K562 (cell line): ENCODE results near the gene CDH6. TPM values are rescaled to one million over a fixed set of nuclear protein-coding genes. Genes with fewer than 3 reads are reported as not detected.

Experiments used
- ATAC-seq: fragments of 200-7000 bp; cut with Tn5 transposase; 3 replicates; pipeline ENCODE4 v1.9.1; 2020; ENCODE audit warnings: moderate library complexity
- BruUV-seq: library from RNA; stranded (reverse); fragments of 400-500 nt; replicated peaks from 2 replicates; lab custom pipeline; 2021; lab: Mats Ljungman, UMichigan
- CTCF ChIA-PET: fragments of 300-600 bp; formaldehyde crosslinking; extraction: SDS; loops from one replicate; lab custom pipeline; 2021; ENCODE audit warnings: low intra/inter-chr PET ratio; lab: Yijun Ruan, JAX
- POLR2A ChIA-PET: fragments of 300-600, 350-650 bp; sonication (Branson Sonifier 250); formaldehyde crosslinking; extraction: SDS; loops from one replicate; lab custom pipeline; 2021; ENCODE audit warnings: antibody characterized with exemption, inconsistent platforms; lab: Yijun Ruan, JAX
- DNase-seq, 4 experiments: peaks; one replicate each; pipeline versions ENCODE4 v3.0.0 to v3.0.0-alpha.2; 2011 to 2018; ENCODE audit warnings: low spot score in 3 of 4, mixed read lengths in 3 of 4; ENCODE audit errors: extremely low read depth in 1 of 4
- FAIRE-seq: peaks from 2 replicates; lab custom pipeline; 2011; peaks lifted over from hg19 to GRCh38; lab: Jason Lieb, UNC
- H2AFZ ChIP-seq: 2 replicates; pipeline ENCODE4 v1.6.0; 2011; ENCODE audit warnings: low read depth, low read length, control low read depth, inconsistent platforms
- H3K27ac ChIP-seq: fragments of 200-600 bp; 3 replicates; pipeline ENCODE4 v1.8.0; 2011; ENCODE audit warnings: low read depth, mild to moderate bottlenecking, control low read depth, inconsistent platforms, low read length, moderate library complexity, mixed read lengths; ENCODE audit errors: extremely low read depth
- H3K27me3 ChIP-seq, 2 experiments: fragments of 300-600 bp in 1 of 2; 2 replicates in 1 of 2; 3 replicates in 1 of 2; pipeline versions ENCODE4 v1.6.0 to v1.8.0; 2011; ENCODE audit warnings: inconsistent platforms in 2 of 2, low read length in 2 of 2, mild to moderate bottlenecking in 1 of 2, mixed read lengths in 1 of 2, moderate library complexity in 1 of 2; ENCODE audit not compliant: control insufficient read depth in 2 of 2, insufficient read depth in 2 of 2
- H3K36me3 ChIP-seq: fragments of 300-600 bp; 3 replicates; pipeline ENCODE4 v1.8.0; 2011; ENCODE audit warnings: mild to moderate bottlenecking, low read length, inconsistent platforms; ENCODE audit not compliant: control insufficient read depth, insufficient read depth
- H3K4me1 ChIP-seq, 2 experiments: fragments of 200-600 bp in 1 of 2; replicated peaks in 1 of 2; 2 replicates in 1 of 2; 3 replicates in 1 of 2; pipeline versions ENCODE4 v1.5.1 to v1.8.0; 2011; ENCODE audit warnings: inconsistent platforms in 2 of 2, low read length in 2 of 2, mild to moderate bottlenecking in 1 of 2, mixed read lengths in 1 of 2, moderate library complexity in 1 of 2; ENCODE audit not compliant: control insufficient read depth in 2 of 2, insufficient read depth in 2 of 2
- H3K4me2 ChIP-seq: 2 replicates; pipeline ENCODE4 v1.6.1; 2011; ENCODE audit warnings: low read length, control low read depth, inconsistent platforms, mixed read lengths; ENCODE audit not compliant: insufficient read depth
- H3K4me3 ChIP-seq: fragments of 200-600 bp; sonication (generic), shearing (Covaris generic); 2 replicates; pipeline ENCODE4 v1.5.1; 2016; ENCODE audit warnings: control low read depth, inconsistent platforms
- H3K79me2 ChIP-seq: fragments of 200-600 bp; 3 replicates; pipeline ENCODE4 v1.8.0; 2011; ENCODE audit warnings: low read length, inconsistent platforms; ENCODE audit not compliant: control insufficient read depth, insufficient read depth
- H3K9ac ChIP-seq, 2 experiments: 2 replicates each; pipeline versions ENCODE4 v1.6.0 to v1.6.1; 2011; ENCODE audit warnings: low read depth in 2 of 2, low read length in 2 of 2, control low read depth in 1 of 2, inconsistent platforms in 1 of 2, mild to moderate bottlenecking in 1 of 2, mixed read lengths in 1 of 2; ENCODE audit not compliant: insufficient read depth in 1 of 2
- H3K9me1 ChIP-seq: one replicate; pipeline ENCODE4 v1.6.0; 2011; ENCODE audit warnings: inconsistent platforms, mild to moderate bottlenecking, low read length, moderate library complexity; ENCODE audit not compliant: control insufficient read depth, insufficient read depth
- H3K9me3 ChIP-seq: replicated peaks from 2 replicates; pipeline ENCODE4 v1.5.1; 2011; ENCODE audit warnings: low read depth, low read length, inconsistent platforms; ENCODE audit not compliant: control insufficient read depth, insufficient read depth
- H4K20me1 ChIP-seq: replicated peaks from 2 replicates; pipeline ENCODE4 v1.6.1; 2011; ENCODE audit warnings: low read length, inconsistent platforms, mixed read lengths; ENCODE audit not compliant: control insufficient read depth, insufficient read depth
- BRF1 ChIP-seq: IDR thresholded peaks from 3 replicates; pipeline ENCODE4 v1.6.1; 2011; ENCODE audit warnings: borderline replicate concordance, mild to moderate bottlenecking; ENCODE audit not compliant: insufficient read length; ENCODE audit errors: extremely low read depth
- CCAR2 ChIP-seq: fragments of 200-400 bp; formaldehyde crosslinking; IDR thresholded peaks from 2 replicates; pipeline ENCODE4 v1.6.1; 2017; ENCODE audit warnings: mild to moderate bottlenecking, low read depth, low read length
- E2F6 ChIP-seq, 2 experiments: IDR thresholded peaks; 2 replicates each; pipeline ENCODE4 v1.6.1; 2011; ENCODE audit warnings: borderline replicate concordance in 1 of 2, control low read depth in 1 of 2, low read depth in 1 of 2, low read length in 1 of 2, mild to moderate bottlenecking in 1 of 2, mixed read lengths in 1 of 2, moderate library complexity in 1 of 2; ENCODE audit not compliant: insufficient read depth in 1 of 2, insufficient read length in 1 of 2, poor library complexity in 1 of 2, severe bottlenecking in 1 of 2; ENCODE audit errors: extremely low read depth in 1 of 2
- GTF2E2 ChIP-seq: fragments of 200-800 bp; sonication (Bioruptor generic); IDR thresholded peaks from 2 replicates; pipeline ENCODE4 v1.6.1; 2016; ENCODE audit warnings: missing genetic modification characterization, missing compliant biosample characterization
- HDAC2 ChIP-seq: fragments of 450-650 bp; IDR thresholded peaks from 2 replicates; pipeline ENCODE4 v1.6.1; 2016; ENCODE audit warnings: mild to moderate bottlenecking
- IRF1 ChIP-seq: sonication (generic); formaldehyde crosslinking; IDR thresholded peaks from 2 replicates; pipeline ENCODE4 v1.8.0; 2022; ENCODE audit warnings: missing genetic modification reagents, mild to moderate bottlenecking, borderline replicate concordance
- KDM1A ChIP-seq, 2 experiments: fragments of 450-650 bp; IDR thresholded peaks; 2 replicates each; pipeline ENCODE4 v1.6.1; 2016; ENCODE audit warnings: mild to moderate bottlenecking in 2 of 2
- LCOR ChIP-seq: sonication (generic); formaldehyde crosslinking; IDR thresholded peaks from 2 replicates; pipeline ENCODE4 v1.8.0; 2022; ENCODE audit warnings: mild to moderate bottlenecking, missing genetic modification reagents
- MAFG ChIP-seq: fragments of 450-650 bp; conservative IDR thresholded peaks from 2 replicates; pipeline ENCODE4 v1.6.1; 2016; ENCODE audit warnings: missing genetic modification characterization, missing compliant biosample characterization
- MEF2A ChIP-seq: IDR thresholded peaks from 2 replicates; pipeline ENCODE4 v1.6.1; 2011; ENCODE audit warnings: low read depth, mild to moderate bottlenecking, low read length, moderate library complexity; ENCODE audit not compliant: control insufficient read depth
- PCBP1 ChIP-seq: fragments of 200-400 bp; formaldehyde crosslinking; IDR thresholded peaks from 2 replicates; pipeline ENCODE4 v1.6.1; 2018; ENCODE audit warnings: mild to moderate bottlenecking, low read depth, low read length; ENCODE audit not compliant: poor library complexity, severe bottlenecking
- RAD21 ChIP-seq, 2 experiments: fragments of 250-450 bp in 1 of 2; fragments of 450-650 bp in 1 of 2; sonication (Bioruptor Pico) in 1 of 2; formaldehyde crosslinking in 1 of 2; IDR thresholded peaks in 1 of 2; conservative IDR thresholded peaks in 1 of 2; 2 replicates each; pipeline versions ENCODE4 v1.4.0 to v1.8.0; 2020 to 2022; ENCODE audit warnings: mild to moderate bottlenecking in 2 of 2, moderate library complexity in 1 of 2
- RNF2 ChIP-seq: sonication (generic); IDR thresholded peaks from 2 replicates; pipeline ENCODE4 v1.6.1; 2016
- SIN3A ChIP-seq, 2 experiments: fragments of 150-350 bp in 1 of 2; IDR thresholded peaks; 2 replicates each; pipeline ENCODE4 v1.6.1; 2011 to 2016; ENCODE audit warnings: borderline replicate concordance in 2 of 2, low read depth in 2 of 2, low read length in 2 of 2, mild to moderate bottlenecking in 2 of 2, moderate library complexity in 2 of 2; ENCODE audit not compliant: control insufficient read depth in 1 of 2
- SLC30A9 ChIP-seq: fragments of 250-450 bp; sonication (Bioruptor Pico); IDR thresholded peaks from 2 replicates; pipeline ENCODE4 v1.8.0; 2022; ENCODE audit warnings: mild to moderate bottlenecking, moderate library complexity
- UBTF ChIP-seq, 2 experiments: IDR thresholded peaks; 2 replicates each; pipeline ENCODE4 v1.6.1; 2012; ENCODE audit warnings: improper control_type of control experiment in 2 of 2, low read depth in 2 of 2, low read length in 2 of 2, borderline replicate concordance in 1 of 2
- ZNF134 ChIP-seq: fragments of 250-450 bp; sonication (Bioruptor Pico); conservative IDR thresholded peaks from 2 replicates; pipeline ENCODE4 v1.4.0; 2020
- ZNF24 ChIP-seq: fragments of 450-650 bp; IDR thresholded peaks from 2 replicates; pipeline ENCODE4 v1.6.1; 2016
- ZNF3 ChIP-seq: fragments of 250-450 bp; sonication (Bioruptor Pico); IDR thresholded peaks from 2 replicates; pipeline ENCODE4 v1.5.0; 2021; ENCODE audit warnings: mild to moderate bottlenecking, moderate library complexity
- ZNF644 ChIP-seq: fragments of 200-800 bp; sonication (Bioruptor generic); IDR thresholded peaks from 2 replicates; pipeline ENCODE4 v1.6.1; 2016; ENCODE audit warnings: low read depth, missing genetic modification characterization, missing compliant biosample characterization
- WGBS: fragments of 100-300 bp; shearing (Covaris generic); methylation state at CpG from one replicate; pipeline ENCODE4 v1.1.6; 2016; ENCODE audit warnings: low coverage, mixed read lengths; ENCODE audit not compliant: insufficient coverage; ENCODE audit errors: missing lambda C conversion rate; 5-methylcytosine and 5-hydroxymethylcytosine counted together
- in situ Hi-C: fragments of 300-500 bp; cut with MboI; formaldehyde crosslinking; loops from 4 replicates; pipeline ENCODE4 v1.15.0; 2018; ENCODE audit warnings: inconsistent platforms, mixed read lengths
- intact Hi-C: fragments of 100-400 bp; cut with micrococcal nuclease; formaldehyde crosslinking; loops from 2 replicates; pipeline ENCODE4 v1.14.2; 2022
- polyA plus RNA-seq, 8 experiments: library from polyadenylated mRNA; depleted of rRNA in 4 of 8; stranded (reverse) in 5 of 8; unstranded in 3 of 8; fragments of >200 nt; fragmentation: Nextera tagmentation in 2 of 8; fragmentation: Illumina TruSeq in 1 of 8; extraction: Ambion mirVana in 2 of 8; extraction: Trizol in 1 of 8; gene quantifications; 2 replicates each; pipeline versions ENCODE4 v1.2.1 to v1.2.3, GENCODE V29; 2011 to 2014; ENCODE audit warnings: inconsistent platforms in 1 of 8, missing spikeins in 1 of 8
- total RNA-seq, 7 experiments: library from RNA; depleted of rRNA in 6 of 7; stranded (reverse); fragments of >200 nt in 6 of 7; fragmentation: Illumina TruSeq in 2 of 7; extraction: Trizol in 2 of 7; gene quantifications; 2 replicates each; pipeline versions ENCODE4 v1.2.1 to v1.2.3, GENCODE V29; 2011 to 2021; ENCODE audit warnings: low replicate concordance in 1 of 7

The CDH6 gene
- total and polyA plus RNA-seq, 9 of the 15 experiments (the other 6 are each of a cell fraction or from before 2014, with no cell fraction given), result not detected

GRCh38 chr5:31236339-31236738 lies 42.9 kb downstream of the CDH6 start:
- Histone ChIP-seq H3K79me2 (no peaks in the 10 kb centered on the region), H4K20me1 (no peaks in the 10 kb centered on the region), H3K4me3 (no peak overlapping the region), H3K36me3 (no peaks in the 10 kb centered on the region), H3K4me1 (no peaks in the 10 kb centered on the region), H3K4me2 (no peak overlapping the region), H3K9me3 (no peaks in the 10 kb centered on the region), H2AFZ (no peak overlapping the region), H3K9ac (no peak overlapping the region), H3K27ac (no peak overlapping the region), H3K27me3 (no peaks in the 10 kb centered on the region), H3K9me1 (no peaks in the 10 kb centered on the region)
- WGBS, result 0% methylated on average over 5 of the region's 6 CpGs
- FAIRE-seq, result no peak
- no TSS peak for BruUV-seq
- POLR2A ChIA-PET, result no interaction called here
- in situ Hi-C loops (no loop called here), intact Hi-C loops (no loop called here)
- CTCF ChIA-PET, result no interaction called here
- ATAC-seq, result no peak
- DNase-seq, result no peak
- no peak for TF ChIP-seq RAD21 (CRISPR knock-in tag; conservative IDR thresholded peaks at IDR 0.05 in 1 of 2, IDR thresholded peaks at IDR 0.05 in 1 of 2)
- no peak for TF ChIP-seq IRF1 (CRISPR knock-in tag)
- no peak for TF ChIP-seq LCOR (CRISPR knock-in tag)
- TF ChIP-seq KDM1A (IDR thresholded peaks at IDR 0.05), result no peak
- TF ChIP-seq SLC30A9 (CRISPR knock-in tag), result no peak
- TF ChIP-seq ZNF3 (CRISPR knock-in tag), result no peak
- no peak for TF ChIP-seq CCAR2
- TF ChIP-seq BRF1, result no peak
- no peak for TF ChIP-seq UBTF (IDR thresholded peaks at IDR 0.05; ENCODE audit: borderline replicate concordance in 1 of 2, low read depth in 2 of 2, low read length in 2 of 2)
- no peak for TF ChIP-seq HDAC2
- TF ChIP-seq GTF2E2 (tag), result no peak
- no peak for TF ChIP-seq RNF2
- TF ChIP-seq ZNF134 (CRISPR knock-in tag), result no peak
- TF ChIP-seq SIN3A (IDR thresholded peaks at IDR 0.05; ENCODE audit: borderline replicate concordance in 2 of 2, control insufficient read depth in 1 of 2, low read depth in 2 of 2, low read length in 2 of 2), result no peak
- TF ChIP-seq ZNF24, result no peak
- TF ChIP-seq PCBP1, result no peak
- no peak for TF ChIP-seq ZNF644 (tag)
- no peak for TF ChIP-seq MAFG (tag)
- no peak for TF ChIP-seq MEF2A
- TF ChIP-seq E2F6 (IDR thresholded peaks at IDR 0.05; ENCODE audit: borderline replicate concordance in 1 of 2, extremely low read depth in 1 of 2, insufficient read depth in 1 of 2, insufficient read length in 1 of 2, low read depth in 1 of 2, low read length in 1 of 2, poor library complexity in 1 of 2, severe bottlenecking in 1 of 2), result no peak
